Measurements from ENCODE around the gene RASGRP2. TPM values are rescaled to one million over a fixed set of nuclear protein-coding genes. Genes with fewer than 3 reads are reported as not detected.

Gene RASGRP2
- total RNA-seq, 1 donor from 2014 or later, result 1.8 TPM

- DNase-seq (ENCODE audit: low read depth in 2 of 2), result no peak
Measured at GRCh38 chr11:64742087-64742888, 1.7 kb downstream of the RASGRP2 start.

DNA sequence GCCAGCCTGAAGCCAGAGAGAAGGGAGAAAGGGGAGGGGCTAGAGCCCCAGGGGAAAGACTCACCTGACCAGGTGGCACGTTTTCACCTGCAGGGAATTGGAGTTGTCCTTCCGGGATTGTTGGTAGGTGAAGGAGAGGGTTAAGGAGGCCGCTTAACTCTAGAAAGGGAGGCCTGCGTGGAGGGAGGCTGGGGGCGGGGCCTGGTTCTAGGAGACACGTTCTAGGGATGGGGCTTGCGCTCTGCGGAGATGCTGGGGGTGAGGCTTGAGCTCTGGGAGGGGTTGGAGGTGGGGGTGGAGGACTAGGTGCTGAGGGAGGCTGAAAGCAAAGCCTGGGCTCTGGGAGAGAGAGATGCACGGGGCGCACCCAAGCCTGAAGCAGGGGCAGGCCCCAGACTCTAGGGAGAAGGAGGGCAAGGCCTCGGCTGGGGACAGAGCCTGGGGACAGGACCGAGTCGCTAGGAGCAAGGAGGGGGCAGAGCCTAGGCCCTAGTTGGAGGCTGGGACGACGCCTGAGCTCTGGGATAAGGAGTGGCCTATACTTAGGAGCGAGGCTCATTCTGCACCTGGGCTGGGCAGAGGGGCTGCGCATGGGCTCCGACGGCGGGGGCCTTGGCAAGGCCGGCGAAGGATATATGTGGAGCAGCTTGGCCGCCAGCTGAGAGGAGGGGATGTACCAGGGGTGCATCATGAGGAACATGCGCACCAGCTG, 2.4 kb downstream of the RASGRP2 start:
- no peak for DNase-seq (ENCODE audit: low read depth in 2 of 2)

GRCh38 chr11:64739871-64740270, 4.1 kb downstream of the RASGRP2 start:
- DNase-seq (ENCODE audit: low read depth in 2 of 2), result no peak

- DNase-seq (ENCODE audit: low read depth in 2 of 2), result no peak
Measured at GRCh38 chr11:64736654-64737053, 7.3 kb downstream of the RASGRP2 start.

DNA sequence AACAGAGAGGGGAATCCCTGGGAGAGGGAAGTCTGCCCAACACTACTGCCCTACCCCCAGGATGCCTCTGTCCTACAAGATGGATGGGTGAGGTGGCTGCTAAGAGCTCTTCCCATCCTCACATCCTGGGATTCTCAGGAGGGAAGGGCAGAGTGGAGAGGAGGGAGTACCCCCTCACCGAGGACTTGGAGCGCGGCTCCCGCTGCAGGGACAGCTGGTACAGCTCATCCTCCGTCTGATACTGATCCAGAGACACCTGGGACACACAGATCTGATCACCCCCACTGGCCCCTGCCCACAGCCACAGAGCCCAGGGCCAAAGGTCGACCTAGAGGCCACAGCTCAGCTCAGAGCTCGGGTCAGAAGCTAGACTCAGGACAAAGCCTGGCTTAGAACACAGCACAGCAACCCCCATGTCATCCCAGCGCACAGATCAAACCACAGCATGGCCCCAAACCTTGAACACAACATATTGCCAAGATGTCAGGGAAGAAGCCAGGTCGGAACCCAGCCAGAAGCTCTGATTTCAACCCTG, 8.2 kb downstream of the RASGRP2 start:
- no peak for DNase-seq (ENCODE audit: low read depth in 2 of 2)

DNA sequence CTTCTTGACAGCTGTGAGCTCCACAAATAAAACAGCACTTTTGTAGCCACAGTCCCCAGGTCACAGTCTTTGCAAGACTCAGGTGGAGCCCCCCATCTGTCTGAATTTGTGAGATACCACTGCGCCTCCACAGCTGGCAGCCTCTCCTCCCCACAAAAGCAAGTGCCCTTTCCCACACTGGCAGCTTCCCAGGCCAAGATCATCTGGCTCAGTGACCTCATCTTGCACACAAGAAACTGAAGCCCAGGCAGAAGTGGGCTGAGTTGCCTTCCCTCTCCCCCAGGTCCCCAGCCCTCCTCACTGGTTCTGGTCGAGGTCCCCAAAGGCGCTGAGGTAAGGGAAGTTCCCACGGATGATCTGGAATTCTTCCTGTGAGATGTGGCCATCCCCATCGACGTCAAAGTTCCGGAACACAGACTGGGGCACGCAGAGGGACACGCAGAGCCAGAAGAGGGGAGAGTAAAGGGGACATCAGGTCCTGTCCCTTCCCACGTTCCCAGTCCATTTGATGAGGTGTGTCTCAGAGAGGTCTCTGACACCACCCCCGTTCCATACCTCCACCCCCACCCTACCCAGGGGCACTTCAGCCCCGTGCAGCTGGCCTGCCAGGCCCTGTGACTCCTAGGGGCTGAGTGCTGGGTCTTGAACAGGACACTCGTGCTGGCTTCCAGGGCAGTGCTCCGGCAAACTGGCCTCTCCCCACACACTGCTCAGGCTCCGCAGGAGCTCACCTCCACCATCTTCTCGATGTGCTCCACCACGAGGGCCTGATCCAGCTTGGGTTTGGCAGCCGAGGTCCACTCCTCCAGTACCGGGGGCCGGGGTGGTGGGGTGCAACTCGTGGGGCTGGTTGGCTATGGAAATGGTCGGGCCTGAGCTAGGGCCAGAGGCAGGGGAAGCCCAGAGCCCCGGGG, 8.9 kb downstream of the RASGRP2 start:
- no peak for DNase-seq (ENCODE audit: low read depth in 2 of 2)

- DNase-seq (ENCODE audit: low read depth in 2 of 2), result no peak
Measured at GRCh38 chr11:64731601-64732000, 12.3 kb downstream of the RASGRP2 start.

DNA sequence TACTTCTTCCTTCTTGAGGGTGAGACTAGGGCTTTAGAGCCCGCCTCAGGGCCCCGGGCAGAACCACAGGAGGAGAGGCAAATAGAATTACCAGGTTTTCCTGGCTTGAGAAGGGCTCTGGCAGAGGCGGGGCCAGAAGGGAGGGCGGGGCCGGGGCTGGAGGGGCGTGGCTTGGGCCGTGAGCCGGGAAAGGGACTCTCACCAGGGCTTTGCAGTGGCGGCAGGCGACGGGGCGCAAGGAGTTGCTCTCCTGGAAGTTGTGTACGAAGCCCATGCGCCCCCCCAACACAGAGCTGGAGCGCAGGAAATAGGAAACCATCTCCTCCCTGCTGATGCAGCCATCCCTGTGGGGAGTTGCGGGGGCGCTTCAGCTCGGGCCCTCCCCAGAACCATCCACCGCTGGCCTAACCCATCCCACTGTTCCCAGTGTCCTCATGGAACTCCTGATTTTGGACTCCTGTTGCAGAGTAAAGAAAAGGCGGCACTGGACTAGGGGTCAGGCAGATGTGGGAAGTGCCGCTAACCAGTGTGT, 14.0 kb downstream of the RASGRP2 start:
- DNase-seq (ENCODE audit: low read depth in 2 of 2), result no peak

DNA sequence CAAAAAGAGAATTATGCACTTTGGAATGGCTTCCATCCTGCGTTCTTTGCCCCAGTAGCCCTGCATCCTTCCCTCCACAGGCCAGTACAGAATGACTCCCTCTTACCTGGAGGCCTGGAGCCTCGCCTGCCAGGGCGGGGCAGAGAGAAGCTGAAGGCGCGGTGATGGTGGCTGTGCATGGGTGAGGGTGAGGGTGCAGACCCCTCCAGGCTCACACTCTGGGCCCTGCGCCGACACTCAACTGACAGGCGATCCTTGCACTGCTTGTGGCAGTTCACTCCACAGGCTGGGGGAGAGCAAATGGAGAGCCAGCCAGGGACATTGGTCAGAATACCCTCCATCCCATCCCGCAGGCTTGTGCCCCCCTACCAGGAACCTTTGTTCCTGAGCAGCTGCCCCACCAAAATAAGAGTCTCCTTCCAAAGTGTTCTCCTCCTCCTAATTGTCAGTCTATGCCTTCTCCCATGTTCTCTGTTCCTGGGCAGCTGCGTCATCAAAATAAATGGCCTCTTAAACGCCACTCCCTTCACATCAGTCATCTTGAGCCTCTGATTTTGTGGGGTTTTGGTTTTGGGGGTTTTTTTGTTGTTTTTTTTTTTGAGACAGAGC, 15.1 kb downstream of the RASGRP2 start:
- DNase-seq (ENCODE audit: low read depth in 2 of 2), result no peak

DNA sequence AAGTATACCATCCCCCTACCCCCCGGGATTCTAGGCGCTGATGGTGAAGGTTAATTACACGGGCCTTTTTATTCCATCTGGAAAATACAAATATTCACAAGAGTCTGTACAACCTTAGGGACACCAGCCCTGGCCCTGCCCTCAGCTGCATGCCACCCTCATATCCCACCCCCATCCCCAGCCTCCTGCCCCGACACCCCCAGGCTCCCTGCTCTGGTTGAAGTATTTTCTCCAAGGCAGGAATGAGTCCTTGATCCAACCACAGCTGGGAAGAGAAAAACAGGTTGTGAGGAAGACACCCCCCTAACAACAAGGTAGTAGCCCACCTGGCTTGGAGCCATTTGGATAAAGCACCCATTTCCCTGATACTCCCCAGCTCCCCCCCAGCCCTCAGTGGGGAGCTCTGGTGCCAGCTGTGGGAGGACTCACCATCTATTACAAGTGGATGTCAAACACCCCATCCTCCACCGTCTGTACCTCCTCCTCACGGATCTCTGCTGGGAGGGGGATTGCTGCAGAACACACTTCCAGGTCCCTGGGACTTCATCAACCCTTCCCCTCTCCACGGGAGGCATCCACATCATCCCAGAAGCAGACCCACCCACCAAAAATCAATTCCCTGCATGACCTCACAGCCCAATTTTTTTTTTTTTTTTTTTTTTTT, 16.9 kb downstream of the RASGRP2 start:
- no peak for DNase-seq (ENCODE audit: low read depth in 2 of 2)

GRCh38 chr11:64726211-64726641, 17.7 kb downstream of the RASGRP2 start:
- no peak for DNase-seq (ENCODE audit: low read depth in 2 of 2)

GRCh38 chr11:64724863-64725532, 18.9 kb downstream of the RASGRP2 start:
- DNase-seq (ENCODE audit: low read depth in 2 of 2), result no peak

GRCh38 chr11:64723907-64724862, 19.8 kb downstream of the RASGRP2 start:
- DNase-seq (ENCODE audit: low read depth in 2 of 2), result no peak

DNA sequence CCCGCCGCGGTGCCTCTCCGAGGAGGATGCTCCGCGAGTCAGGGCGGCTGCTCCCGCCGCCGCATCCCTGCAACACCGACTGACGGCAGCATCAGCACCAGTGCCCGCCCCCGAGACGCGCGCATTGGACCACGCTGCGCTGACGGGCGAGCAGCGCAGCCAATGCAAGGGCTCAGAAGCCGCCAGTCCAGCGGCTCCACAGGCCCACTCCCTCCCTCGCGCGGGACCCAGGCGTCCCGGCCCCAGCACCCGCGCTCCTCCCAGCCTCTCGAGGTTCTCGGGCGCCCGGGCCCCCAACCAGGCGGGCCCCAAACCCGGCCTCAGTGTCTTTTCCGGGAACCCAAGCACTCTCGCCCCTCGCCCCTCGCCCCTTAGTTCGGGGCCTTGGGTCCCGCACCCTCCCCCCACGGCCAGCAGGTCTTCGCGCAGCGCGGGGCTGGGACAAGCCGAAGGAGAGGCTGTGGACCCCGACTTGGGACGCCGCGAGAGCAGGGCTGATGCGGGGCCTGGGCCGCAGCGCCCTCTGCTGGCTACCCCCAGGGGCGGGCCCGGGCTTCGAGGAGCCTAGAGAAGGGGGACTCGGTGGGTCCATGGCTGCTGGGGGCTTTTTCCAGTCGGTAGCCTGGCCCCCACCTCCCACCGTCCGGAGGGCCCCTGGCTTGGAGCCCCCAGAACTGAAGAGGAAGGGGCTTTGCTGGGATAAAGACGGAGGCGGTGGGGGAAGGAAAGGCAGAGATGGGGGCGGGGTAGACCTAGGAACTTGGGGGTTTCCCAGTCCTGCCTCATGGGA, 20.6 kb downstream of the RASGRP2 start, which contains the start of gene NRXN2:
Gene NRXN2, minus strand, starts transcription at position 81 of the 790 bp plus-strand sequence. CDS start 9,498 bp downstream, outside the sequence.
- peak; percentile 44 to 78 for DNase-seq (ENCODE audit: low read depth in 2 of 2)

DNA sequence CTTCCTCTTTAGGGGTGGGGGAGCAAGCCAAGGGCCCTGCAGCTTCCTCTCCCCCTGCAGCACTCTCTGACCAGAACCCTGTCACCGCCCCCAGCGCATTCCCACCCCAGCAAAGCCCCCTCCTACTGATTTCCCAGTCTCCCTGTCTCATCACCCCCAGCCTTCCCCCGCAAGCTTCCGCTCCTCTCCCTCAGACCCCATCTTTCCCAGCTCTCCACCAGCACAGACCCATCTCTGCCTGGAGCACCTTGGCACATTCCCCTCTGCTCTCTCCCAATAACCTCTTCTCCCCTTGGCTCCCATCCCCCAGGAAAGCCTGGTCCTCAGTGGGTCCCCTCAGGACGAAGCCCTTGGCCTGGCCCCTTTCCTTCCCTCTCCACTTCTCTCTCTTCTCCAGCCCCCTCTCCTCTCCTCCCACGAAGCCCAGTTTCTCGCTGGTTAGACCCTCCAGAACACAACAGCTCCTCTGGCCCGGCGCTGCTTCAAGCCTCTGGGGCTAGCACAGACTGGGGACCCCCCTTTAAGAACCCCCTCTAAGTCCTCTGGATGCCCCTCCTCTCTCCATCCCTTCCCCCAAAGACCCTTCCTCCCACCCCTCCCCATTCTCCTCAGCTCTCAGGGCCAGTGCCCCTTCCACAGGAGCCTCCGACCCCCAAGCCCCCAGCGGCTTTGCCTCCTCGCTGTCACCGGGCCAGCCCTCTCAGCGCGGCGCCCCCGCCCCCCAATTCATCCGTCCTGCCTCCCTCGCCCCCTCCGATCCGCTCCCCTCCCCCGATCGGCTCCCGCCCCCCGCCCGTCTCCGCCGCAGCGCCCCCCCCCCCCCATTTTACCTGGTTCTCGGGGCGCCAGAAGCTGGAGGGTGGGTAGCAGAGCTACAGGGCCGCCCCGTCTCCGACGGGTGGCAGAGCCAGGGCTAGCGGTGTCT, 21.5 kb downstream of the RASGRP2 start:
- DNase-seq (ENCODE audit: low read depth in 2 of 2), result no peak

DNA sequence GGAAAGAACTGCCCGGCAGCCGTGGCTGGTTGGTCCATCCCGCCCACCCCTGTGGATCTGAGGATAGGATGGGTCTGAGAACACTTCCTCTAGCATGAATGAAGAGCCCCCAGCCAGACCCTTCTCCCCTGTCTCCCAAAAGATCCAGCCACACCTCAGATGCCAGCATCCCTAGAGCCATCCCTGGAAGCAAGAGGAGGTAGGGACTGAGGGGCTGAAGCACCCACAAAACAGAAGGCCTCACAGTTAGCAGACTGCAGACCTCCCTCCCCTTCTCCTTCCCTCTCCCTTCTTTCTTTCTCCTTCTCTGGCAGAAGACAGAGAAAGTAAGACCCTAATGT, 22.6 kb downstream of the RASGRP2 start:
- DNase-seq (ENCODE audit: low read depth in 2 of 2), result no peak
